GM12892 (cell line): ENCODE data around the gene SERTAD1.

Experiments
- POLR2A ChIP-seq: IDR thresholded peaks from 2 replicates; pipeline ENCODE4 v1.6.1; 2011; ENCODE audit warnings: low read depth, low read length, control low read depth
- TAF1 ChIP-seq: IDR thresholded peaks from 2 replicates; pipeline ENCODE4 v1.6.1; 2011; ENCODE audit warnings: low read depth, mild to moderate bottlenecking, control low read depth, low read length, borderline replicate concordance

GRCh38 chr19:40433391-40434216, 7.8 kb upstream of the SERTAD1 start:
- TF ChIP-seq POLR2A (peak; percentile 47; the same call in 1 of the 2 replicates), TAF1 (peak; percentile 58; the same call in 1 of the 2 replicates)
